ENCODE results near the gene MINPP1.
"Not testable (repeated sequence)": the region's sequence is repeated elsewhere in the genome, so short reads cannot be mapped to it uniquely, and the experiment has no call there.

The MINPP1 gene

DNA sequence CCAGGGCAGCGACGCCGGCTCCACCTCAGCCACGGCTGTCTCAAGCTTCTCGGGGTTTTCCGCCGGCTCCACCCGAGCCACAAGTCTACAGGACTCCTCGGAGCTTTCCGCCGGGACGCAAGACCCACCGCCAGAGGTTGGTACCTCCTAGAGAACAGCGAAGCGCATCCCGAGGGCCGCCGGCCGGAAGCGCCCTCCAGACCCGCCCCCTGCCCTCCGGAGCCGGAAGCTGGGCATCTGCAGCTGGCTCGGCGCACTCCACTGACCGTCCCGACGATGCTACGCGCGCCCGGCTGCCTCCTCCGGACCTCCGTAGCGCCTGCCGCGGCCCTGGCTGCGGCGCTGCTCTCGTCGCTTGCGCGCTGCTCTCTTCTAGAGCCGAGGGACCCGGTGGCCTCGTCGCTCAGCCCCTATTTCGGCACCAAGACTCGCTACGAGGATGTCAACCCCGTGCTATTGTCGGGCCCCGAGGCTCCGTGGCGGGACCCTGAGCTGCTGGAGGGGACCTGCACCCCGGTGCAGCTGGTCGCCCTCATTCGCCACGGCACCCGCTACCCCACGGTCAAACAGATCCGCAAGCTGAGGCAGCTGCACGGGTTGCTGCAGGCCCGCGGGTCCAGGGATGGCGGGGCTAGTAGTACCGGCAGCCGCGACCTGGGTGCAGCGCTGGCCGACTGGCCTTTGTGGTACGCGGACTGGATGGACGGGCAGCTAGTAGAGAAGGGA is at the start of gene MINPP1:
Gene MINPP1, plus strand, starts transcription at position 254 of the 726 bp plus-strand sequence. Its CDS starts 23 bp downstream, at position 277.
- DNase-seq (ENCODE audit: low read depth) = peak; percentile 80

DNA sequence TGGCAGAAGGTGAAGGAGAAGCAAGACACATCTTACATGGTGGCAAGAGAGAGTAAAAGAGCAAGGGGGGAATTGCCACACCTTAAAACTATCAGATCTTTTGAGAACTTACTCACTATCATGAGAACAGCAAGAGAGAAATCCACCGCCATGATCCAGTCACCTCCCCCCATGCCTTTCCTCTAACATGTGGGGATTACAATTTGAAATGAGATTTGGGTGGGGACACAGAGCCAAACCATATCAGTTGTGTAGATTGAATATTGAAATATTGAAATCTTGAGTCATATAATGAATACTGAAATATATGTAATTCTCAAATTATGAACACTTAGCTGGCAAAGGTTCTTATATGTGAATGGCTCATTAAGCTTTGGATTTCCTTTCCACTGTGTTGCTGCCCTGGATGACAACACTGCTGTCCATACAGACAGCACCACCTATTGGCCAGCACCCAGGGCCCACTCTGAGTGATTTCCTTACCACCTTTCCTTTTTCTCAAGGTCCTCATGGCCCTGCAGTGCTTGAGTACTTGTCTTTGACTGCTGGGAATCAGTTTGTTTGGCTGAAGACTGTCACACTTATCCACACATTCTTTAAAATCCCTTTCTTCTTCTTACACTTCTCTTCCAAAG is 48.0 kb upstream of the MINPP1 start:
- DNase-seq (ENCODE audit: low read depth) = not testable (repeated sequence)

- not testable (repeated sequence) for DNase-seq (ENCODE audit: low read depth)
These were observed 42.9 kb upstream of the MINPP1 start for GRCh38 chr10:87461751-87462150.

DNA sequence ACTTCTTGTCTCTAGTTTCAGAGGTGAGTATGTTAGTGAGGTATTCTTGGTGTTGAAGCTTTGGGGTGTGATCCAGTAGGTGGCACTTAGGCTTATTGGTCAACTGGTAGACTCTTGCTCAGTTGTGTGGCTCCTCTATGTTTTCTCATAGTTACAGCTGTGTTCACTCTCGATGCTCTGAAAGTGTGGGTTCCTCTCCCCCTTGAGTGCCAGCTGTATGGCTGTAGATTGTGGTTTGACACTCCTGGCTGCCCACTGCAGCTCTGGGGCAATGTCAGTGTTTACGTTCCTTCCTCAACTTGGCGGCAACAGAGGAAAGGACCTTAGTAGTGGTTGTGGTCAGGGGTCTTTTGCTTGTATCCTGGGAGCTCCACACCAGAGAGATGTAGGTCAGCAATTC is 37.8 kb upstream of the MINPP1 start:
- not testable (repeated sequence) for DNase-seq (ENCODE audit: low read depth)

- not testable (repeated sequence) for DNase-seq (ENCODE audit: low read depth)
These were observed 16.0 kb upstream of the MINPP1 start for GRCh38 chr10:87488733-87489132.

DNA sequence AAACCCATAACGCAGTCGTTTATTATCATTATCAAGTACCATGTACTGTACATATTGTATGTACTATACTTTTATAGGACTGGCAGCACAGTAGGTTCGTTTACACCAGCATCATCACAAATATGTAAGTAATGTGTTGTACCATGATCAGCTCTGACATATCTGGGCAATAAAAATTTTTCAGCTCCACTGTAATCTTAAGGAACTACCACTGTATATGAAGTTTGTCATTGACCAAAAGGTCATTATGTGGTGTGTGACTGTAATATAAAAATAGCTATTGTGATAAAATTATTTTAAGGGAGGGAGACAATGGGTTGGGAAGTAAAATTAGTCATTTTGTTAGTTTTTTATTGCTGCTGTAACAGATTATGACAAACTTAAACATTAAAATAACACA is 14.4 kb upstream of the MINPP1 start:
- DNase-seq (ENCODE audit: low read depth) = not testable (repeated sequence)

DNA sequence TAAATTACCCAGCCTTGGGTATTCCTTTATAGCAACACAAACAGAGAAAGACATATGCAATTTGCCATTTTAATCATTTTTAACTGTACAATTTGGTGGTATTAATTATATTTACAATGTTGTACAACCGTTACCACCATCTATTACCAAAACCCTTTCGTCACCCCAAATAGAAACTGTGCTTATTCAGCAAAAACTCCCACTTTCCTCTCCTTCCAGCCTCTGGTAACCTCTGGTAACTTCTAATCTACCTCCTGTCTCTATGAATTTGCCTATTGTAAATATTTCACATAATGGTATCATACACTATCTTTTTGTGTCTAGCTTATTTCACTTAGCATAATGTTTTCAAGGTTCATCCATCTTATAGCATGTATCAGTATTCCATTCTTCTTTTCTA is 12.2 kb upstream of the MINPP1 start:
- DNase-seq (ENCODE audit: low read depth) = not testable (repeated sequence)

GRCh38 chr10:87495446-87495845 is 9.2 kb upstream of the MINPP1 start:
- DNase-seq (ENCODE audit: low read depth) = not testable (repeated sequence)

DNA sequence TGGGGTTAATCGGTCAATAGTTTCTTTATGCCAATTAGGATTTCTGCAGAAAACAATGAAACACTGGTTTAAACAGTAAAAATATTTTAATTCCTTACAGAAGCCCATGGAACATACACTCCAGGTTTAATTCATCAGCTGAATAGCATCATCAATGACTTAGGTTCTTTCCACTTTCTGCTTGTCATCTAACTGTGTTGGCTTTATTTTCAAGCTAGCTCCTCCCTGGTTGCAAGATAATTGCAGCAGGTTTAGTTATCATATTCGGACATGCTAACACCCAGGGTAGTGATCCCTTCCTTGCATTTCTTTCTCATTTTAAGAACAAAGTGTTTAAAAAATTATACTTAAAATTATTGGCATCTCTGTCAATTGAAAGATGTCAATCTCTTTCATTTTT is 7.3 kb upstream of the MINPP1 start:
- not testable (repeated sequence) for DNase-seq (ENCODE audit: low read depth)

DNA sequence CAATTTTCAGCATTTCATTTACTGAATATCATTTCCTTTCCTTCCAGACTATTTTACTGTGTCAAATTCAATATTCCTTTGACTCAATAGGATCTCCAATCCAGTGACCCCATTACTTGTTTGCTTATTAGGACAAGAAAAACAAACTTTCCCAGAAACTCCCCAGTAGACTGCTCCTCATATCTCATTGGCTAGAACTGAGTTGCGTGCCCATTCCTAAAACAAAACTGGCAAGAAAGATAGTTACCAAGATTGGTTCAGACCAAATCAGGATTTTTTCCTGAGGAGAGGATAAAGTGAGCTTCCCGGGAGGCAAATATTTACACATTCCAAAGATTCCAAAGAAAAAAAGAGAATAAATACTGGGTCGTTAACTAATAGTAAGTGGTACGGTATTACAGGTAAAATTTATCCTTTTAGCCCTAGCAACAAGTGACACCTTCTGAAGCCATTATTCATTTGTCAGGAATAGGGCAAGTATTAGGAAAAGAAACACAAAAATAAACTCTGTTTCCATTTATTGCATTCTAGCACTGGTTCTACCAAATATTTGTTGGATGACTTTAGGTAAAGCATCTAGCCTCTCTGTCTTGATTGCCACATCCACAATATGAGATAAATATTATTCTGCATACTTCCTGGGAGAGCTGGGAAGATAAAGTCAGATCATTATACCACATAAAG is 6.4 kb upstream of the MINPP1 start:
- DNase-seq (ENCODE audit: low read depth) = not testable (repeated sequence)

GRCh38 chr10:87500646-87501048 is 4.0 kb upstream of the MINPP1 start:
- no peak for DNase-seq (ENCODE audit: low read depth)

DNA sequence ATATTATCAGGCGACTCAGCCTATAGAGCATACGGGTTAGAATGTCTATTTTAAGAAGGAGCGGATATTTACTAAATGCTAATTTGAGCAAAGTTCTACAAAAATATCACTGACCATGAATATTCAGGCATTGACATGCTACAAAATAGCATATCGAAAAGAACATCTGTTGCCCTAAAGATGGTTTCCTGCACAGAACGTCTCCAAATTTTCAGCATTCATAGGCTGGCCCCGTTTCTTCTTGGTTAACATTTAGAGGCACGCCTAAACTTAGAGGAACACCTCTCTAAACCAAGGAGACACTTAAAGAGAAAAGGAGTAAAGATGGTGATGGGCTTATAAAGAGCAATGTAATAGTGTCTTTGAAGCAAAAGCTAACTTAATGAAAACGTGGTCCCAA is 1.3 kb upstream of the MINPP1 start:
- DNase-seq (ENCODE audit: low read depth) = no peak

GRCh38 chr10:87503886-87504285 is 807 bp upstream of the MINPP1 start:
- DNase-seq (ENCODE audit: low read depth) = no peak

- no peak for DNase-seq (ENCODE audit: low read depth)
These were observed 420 bp upstream of the MINPP1 start for GRCh38 chr10:87504307-87504639.

DNA sequence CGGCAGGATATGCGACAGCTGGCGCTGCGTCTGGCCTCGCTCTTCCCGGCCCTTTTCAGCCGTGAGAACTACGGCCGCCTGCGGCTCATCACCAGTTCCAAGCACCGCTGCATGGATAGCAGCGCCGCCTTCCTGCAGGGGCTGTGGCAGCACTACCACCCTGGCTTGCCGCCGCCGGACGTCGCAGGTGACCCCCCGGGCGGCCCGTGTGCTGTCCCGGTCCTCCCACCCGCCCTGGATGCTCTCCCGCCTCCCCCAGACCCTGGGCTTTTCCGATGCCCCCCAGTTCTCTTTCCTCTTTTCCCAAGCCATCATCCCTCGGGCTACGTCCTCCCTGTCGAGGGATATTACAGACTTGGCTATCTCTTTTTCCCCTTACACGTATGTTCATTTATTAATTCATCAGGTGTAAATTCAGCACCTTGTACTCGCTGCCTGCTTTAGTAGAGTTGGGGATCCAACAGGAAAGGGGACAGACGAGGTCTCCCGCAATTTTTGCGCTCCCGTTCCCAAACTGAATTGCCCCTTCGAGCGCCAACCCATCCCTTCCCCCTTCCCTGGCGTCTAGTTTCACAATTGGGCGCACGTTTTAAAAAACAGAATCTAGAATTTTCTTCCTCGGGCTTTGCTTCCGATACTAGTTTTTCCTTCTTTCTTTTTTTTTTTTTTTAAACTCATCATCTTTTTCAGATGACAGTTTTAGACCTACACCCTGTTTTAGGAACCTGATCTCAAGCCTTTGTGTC is 846 bp downstream of the MINPP1 start:
- peak; percentile 12 for DNase-seq (ENCODE audit: low read depth)

- no peak for DNase-seq (ENCODE audit: low read depth)
These were observed 2.3 kb downstream of the MINPP1 start for GRCh38 chr10:87506956-87507355.

GRCh38 chr10:87507879-87508483 is 3.3 kb downstream of the MINPP1 start:
- DNase-seq (ENCODE audit: low read depth) = no peak

GRCh38 chr10:87508837-87509236 is 4.1 kb downstream of the MINPP1 start:
- no peak for DNase-seq (ENCODE audit: low read depth)

GRCh38 chr10:87510025-87510424 is 5.3 kb downstream of the MINPP1 start:
- DNase-seq (ENCODE audit: low read depth) = no peak

- no peak for DNase-seq (ENCODE audit: low read depth)
These were observed 6.8 kb downstream of the MINPP1 start for GRCh38 chr10:87511526-87511925.

- no peak for DNase-seq (ENCODE audit: low read depth)
These were observed 14.2 kb downstream of the MINPP1 start for GRCh38 chr10:87518937-87519336.

DNA sequence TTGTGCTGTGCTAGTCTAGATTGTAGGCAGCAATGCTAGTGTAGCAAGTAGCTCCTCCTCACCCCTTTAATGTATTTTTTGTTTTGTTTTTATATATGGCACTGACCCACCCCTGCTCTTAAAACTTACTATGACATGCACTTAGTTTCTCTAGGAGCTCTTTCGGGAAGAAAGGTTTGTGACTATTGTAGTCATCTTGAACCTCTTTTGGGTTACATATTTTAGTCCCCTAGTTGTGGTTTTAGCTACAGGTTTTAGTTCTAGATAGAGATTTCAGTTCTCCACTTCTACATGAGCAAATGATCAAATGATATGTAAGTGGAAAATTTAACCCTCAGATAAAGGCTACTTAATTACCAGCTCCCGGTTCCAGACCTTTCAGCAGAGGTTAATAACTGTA is 14.9 kb downstream of the MINPP1 start:
- no peak for DNase-seq (ENCODE audit: low read depth)

Data from stimulated activated CD4-positive, alpha-beta T cell treated with anti-CD3 and anti-CD28 coated beads, Interleukin-2, amount 100 ng/mL, for 4 hours (primary cell).